Body of pancreas (tissue), 4 donors: ENCODE results near the gene LRP1.

Source experiments
- CTCF ChIP-seq, 7 experiments: fragments of 450-650 bp in 4 of 7; fragments of 200-600 bp in 3 of 7; sonication (generic) in 3 of 7; IDR thresholded peaks; one replicate each; pipeline ENCODE4 v1.5.1; 2016 to 2019; ENCODE audit warnings: antibody characterized with exemption in 7 of 7
- POLR2A ChIP-seq, 3 donors: fragments of 450-650 bp; IDR thresholded peaks; one replicate each; pipeline ENCODE4 v1.6.1; 2016; ENCODE audit warnings: antibody characterized with exemption in 3 of 3, mild to moderate bottlenecking in 2 of 3

GRCh38 chr12:57240926-57241401 lies 112.7 kb downstream of the LRP1 start:
- TF ChIP-seq CTCF (IDR thresholded peaks at IDR 0.05): no peak
- no peak for TF ChIP-seq POLR2A (IDR thresholded peaks at IDR 0.05)
